Cardiac fibroblast (primary cell): Measurements from ENCODE around the gene TFPT.

Source experiments
- DNase-seq, 2 donors: peaks; one replicate each; pipeline versions ENCODE4 v3.0.0 to v3.0.0-alpha.2; 2010; ENCODE audit warnings: low read depth in 2 of 2
- H3K4me3 ChIP-seq, 2 donors: replicated peaks in 1 of 2; 1 replicate in 1 of 2; 2 replicates in 1 of 2; pipeline ENCODE4 v1.5.1; 2011; ENCODE audit warnings: low read depth in 2 of 2, low read length in 2 of 2, mild to moderate bottlenecking in 2 of 2, moderate library complexity in 1 of 2
- CTCF ChIP-seq: IDR thresholded peaks from one replicate; pipeline ENCODE4 v1.5.1; 2011; ENCODE audit warnings: low read depth, mild to moderate bottlenecking, low read length, inconsistent platforms

Gene TFPT

GRCh38 chr19:54148158-54148557 is 32.7 kb upstream of the TFPT start:
- DNase-seq = no peak
- H3K4me3 ChIP-seq = no peak overlapping the region
- no peak for TF ChIP-seq CTCF

GRCh38 chr19:54147676-54148075 is 32.2 kb upstream of the TFPT start:
- no peak overlapping the region for H3K4me3 ChIP-seq
- peak; percentile 45 to 52 for DNase-seq
- no peak for TF ChIP-seq CTCF

GRCh38 chr19:54145541-54146158 is 30.2 kb upstream of the TFPT start:
- TF ChIP-seq CTCF = no peak
- DNase-seq = no peak
- H3K4me3 ChIP-seq = no peak overlapping the region

- no peak for DNase-seq
- no peak overlapping the region for H3K4me3 ChIP-seq
- TF ChIP-seq CTCF = no peak
These were observed 26.8 kb upstream of the TFPT start for GRCh38 chr19:54142166-54142780.

- TF ChIP-seq CTCF = no peak
- DNase-seq = no peak
- no peak overlapping the region for H3K4me3 ChIP-seq
These were observed 25.9 kb upstream of the TFPT start for GRCh38 chr19:54141356-54141755.

- TF ChIP-seq CTCF = peak; percentile 6
- DNase-seq = peak in 1 of 2 donors; percentile 9
- H3K4me3 ChIP-seq = peak overlapping the region; percentile 67 to 85
These were observed 23.2 kb upstream of the TFPT start for GRCh38 chr19:54138489-54139256.
